Smooth muscle cell of the brain vasculature (primary cell): ENCODE data around the gene TPP2.

ENCODE experiments used
- DNase-seq: peaks from one replicate; pipeline ENCODE4 v3.0.0-alpha.2; 2012; ENCODE audit warnings: low read depth, low spot score

TPP2 gene

DNA sequence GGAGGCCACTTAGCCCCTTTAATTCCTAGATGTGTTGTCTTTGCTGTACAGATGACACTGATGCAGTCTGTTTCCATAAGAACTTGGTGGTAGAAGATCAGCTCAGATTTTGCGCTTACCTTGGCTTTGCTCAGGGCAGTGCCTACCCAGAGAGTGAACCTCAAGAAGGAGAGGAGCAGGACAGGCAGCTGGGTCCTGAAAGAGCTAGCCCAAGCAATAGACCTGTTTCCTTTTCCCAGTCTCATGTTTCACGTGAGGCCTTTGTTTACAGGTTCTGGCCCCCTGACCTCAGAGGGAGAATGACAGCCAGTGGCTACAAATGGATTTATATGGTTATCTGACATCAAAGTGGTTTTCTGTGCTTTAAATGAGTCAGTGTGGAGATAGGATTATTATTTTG lies 58.0 kb downstream of the TPP2 start:
- no peak for DNase-seq

DNA sequence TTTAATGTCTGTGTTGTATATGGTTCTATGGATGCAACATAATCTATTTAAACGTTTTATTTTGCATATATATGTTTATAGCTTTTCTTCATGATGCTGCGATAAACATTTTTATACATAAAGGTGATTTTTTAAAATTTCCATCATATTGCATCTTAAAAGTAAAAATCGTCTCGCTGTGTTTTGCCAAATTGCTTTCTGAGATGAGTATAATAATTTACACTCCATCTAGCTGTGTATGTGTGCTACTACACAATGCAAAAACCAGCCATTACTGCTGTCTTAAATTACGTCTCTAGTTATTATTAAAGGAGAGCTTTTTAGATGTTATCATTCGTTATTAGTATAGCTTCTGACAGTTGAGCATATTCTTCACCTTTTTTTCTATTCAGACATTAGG lies 60.8 kb downstream of the TPP2 start:
- no peak for DNase-seq

- DNase-seq = no peak
These were observed 61.9 kb downstream of the TPP2 start for GRCh38 chr13:102658660-102659059.

GRCh38 chr13:102659168-102659713 lies 62.5 kb downstream of the TPP2 start:
- DNase-seq = no peak

- no peak for DNase-seq
These were observed 70.2 kb downstream of the TPP2 start for GRCh38 chr13:102667023-102667422.

GRCh38 chr13:102667911-102668310 lies 71.1 kb downstream of the TPP2 start:
- DNase-seq = no peak

- DNase-seq = no peak
These were observed 73.3 kb downstream of the TPP2 start for GRCh38 chr13:102670130-102670529.

- DNase-seq = no peak
These were observed 78.3 kb downstream of the TPP2 start for GRCh38 chr13:102675115-102675514.

DNA sequence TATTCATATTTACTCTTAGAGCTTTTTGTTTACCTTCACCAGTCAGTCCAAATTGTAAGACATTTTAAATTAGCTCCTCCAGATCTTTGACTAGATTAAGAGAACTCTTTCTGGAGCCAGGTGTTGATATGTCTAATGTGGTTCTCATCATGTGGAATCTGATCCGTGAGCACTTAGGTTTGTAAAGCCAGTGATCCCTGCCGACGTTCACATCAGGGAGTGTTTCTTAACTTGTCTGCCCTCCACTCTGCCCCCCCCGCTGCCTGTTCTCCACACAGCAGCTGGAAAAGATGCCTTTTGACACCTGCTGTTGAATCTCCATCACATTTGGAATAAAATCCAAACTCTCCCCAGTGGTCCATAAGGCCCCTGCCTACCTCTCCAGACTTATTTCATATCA lies 80.3 kb downstream of the TPP2 start:
- no peak for DNase-seq

DNA sequence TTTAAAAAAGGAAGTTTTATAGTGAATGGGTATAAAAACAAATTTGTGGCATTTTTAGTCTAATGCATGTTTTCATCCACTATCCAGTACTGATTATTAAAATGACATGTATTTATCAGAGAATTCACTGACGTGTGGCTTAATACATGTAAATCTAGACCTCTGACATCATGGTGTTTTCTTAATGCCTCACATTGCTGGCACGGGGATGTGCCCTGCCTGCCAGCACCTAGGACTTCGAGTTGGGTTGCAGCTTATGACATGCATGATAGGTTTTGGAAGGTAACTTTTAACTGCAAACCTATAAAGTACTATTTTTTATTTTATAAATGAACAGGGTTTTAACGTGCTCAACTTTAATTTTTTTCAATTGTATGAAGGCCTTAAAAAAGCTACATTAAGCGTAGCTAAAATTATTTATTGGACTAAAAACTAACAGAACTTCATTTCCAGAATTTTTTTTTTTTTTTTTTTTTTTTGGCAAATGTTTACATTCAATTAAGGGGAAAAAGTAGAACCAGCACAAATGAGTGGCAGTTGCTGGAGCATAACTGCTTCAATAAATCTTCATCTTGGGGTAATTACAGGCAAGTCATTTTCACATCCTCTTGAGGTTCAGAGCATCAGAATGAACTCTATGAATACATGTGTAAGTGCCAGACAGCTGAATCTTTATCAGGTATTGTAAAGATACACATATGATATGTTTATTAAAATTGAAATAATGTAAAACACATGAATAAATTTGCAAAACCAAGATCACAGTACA lies 81.7 kb downstream of the TPP2 start:
- DNase-seq = no peak

DNA sequence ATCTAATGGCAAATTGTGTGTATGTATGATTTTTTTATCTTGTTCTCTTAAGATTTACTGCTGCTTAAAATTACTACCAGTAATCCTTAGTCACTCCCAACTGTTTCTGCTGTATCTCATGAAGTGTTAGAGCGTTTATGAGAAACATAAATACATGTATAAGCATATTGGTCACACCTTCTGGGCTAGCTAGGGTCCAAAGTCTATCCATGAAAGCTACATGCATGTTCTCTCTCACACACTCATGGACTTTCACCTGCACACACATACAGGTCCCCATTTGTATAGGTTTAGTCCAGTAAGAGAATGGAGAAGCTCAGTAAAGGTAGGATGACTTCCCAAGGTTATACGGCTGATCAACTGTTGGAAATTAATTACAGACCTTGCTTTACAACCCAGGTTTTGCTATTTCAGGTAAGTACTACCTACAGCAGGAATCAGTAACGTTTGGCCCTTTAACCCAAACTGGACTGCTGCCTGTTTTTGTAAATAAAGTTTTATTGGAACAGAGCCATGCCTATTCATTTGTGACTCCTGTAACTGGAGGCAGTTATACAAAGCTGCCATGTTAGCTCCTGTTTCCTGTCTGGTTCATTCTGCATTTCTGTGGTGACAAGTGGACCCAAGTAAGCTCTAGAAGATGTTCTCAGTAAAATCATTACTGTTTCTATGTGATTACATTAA lies 82.8 kb downstream of the TPP2 start:
- no peak for DNase-seq

DNA sequence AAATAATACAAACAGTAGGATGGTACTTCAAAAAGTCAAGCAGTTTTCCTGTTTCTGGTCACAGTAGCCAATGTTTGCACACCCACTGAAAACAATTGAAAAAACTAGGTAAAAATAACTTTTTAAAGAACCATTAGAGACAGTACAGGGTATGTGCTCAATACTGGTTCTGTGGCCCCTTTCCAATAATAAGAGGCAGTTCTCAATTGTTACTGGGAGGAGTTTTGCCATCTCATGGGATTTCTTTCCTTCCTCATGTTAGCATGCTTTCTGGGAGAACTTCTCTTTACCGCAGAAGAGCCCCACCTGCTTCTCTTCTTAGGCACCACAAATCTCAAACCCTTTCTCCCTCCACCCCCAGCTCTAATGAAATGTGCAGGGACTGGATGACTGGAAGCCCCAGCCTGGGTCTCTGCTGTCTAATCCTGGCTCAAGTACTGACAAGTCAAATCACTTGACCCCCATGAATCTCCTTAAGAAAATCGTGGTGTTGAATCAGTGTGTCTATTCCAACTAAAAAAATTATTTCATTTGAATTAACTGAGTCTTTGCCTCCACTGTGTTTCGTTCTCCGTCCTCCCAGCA lies 83.4 kb downstream of the TPP2 start:
- DNase-seq = no peak

DNA sequence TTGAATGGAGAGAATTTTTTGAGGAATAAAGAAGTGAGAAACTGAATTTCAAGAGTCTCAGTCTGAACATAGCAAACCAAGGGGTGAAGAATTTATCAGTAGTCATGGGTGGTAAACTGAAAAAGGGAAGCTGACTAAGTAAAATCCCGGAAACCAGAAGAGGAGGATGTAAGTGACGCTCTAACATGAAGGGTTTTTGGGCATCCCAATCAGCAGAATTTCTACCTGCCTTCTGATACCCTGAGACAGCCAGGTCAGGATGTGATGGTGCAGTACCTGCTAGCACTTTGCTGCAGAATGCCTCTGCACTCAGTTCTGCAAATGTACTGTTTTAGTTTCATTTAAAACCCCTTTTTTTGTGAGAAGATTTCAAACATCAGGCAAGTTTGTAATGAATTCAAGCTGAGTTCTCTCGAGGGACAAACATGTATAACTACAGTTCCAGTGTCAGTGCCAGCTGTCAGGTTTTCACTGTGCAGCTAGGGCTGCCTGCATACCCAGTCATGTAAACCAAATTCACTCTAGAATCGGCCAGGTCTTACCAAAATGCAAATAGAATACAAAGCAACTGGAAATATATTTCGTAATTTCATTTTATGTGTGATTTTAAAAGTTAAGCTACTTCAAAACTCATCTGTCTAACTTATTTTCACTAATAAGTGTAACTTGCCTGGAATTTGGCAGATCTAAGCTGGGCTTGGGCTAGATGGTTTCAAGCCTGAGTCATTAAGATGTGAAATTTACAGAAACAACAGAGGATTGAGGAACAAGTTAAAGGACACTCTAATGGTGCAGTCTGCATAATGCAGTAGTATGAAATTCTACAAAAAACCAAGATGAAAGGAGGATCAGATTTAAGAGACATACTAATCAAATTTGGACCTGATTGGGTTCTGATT lies 84.3 kb downstream of the TPP2 start:
- no peak for DNase-seq

DNA sequence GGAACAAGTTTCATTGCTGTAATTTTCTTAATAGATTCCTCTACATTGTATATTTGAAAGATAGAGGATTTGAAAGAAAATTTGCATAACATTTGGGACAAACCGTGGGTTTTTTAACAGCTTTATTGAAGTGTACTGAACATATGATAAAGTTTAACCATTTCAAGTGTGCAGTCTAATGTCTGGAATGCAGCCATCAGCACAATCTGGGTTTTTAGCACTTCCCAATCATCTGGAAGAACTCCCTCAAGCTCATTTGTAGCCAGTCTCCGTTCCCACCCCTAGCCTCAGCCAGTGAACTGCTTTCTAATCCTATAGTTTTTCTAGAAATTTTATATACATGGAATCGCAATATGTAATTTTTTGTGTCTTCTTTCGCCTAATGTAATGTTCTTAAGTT lies 85.4 kb downstream of the TPP2 start:
- DNase-seq = no peak

DNA sequence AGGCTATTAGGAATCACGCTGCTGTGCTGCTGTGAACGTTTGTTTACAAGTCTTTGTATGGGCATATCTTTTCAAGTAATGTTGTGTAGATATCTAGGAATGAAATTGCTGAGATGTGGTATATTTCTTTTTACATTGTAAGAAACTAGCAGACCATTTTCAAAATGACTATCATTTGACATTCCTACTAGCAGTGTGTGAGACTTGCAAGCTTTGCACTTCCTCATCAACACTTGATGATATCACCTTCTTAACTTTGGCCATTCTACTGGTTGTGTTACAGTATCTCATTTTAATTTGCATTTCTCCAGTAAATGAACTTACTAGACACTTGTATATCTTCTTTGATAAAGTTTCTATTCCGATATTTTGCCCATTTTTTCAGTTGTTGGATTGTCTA lies 85.9 kb downstream of the TPP2 start:
- no peak for DNase-seq

DNA sequence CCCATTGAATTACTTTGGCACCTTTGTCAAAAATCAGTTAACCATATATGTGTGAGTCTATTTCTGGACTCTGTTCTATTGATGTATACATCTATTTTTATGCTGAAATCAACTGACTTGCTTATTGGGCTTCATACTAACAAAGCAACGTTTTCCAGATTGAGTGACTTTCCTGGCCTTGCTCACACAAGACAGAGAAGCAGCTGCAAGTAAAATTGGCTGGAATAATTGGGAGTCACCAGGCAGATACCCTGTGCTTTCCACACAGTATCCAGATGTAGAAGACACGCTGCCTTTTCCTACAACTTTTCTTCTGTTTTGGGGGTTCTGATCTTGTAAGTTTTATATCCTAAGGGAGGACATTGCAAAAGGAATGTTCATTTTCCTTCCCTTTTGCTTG lies 86.9 kb downstream of the TPP2 start:
- no peak for DNase-seq

DNA sequence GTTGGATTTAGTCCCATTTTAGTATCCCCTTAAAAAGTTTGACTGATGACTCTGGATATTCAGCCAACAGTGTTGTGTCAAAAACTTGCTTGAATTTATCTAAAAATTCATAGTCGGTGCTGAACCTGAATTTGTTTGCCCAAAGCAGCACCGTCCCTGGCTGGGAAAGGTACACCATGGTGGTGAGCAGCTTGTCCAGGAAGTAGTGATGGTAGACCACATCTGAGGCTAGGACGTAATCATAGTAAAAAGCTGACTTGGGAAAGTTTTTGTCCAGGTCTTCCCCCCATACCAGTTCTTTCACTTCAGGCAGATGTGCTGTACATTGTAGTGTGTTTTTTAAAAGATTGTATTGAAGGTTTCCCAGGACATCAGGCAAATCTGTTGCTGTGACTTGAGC lies 89.2 kb downstream of the TPP2 start:
- no peak for DNase-seq

- DNase-seq = no peak
These were observed 90.7 kb downstream of the TPP2 start for GRCh38 chr13:102687520-102687919.

GRCh38 chr13:102688306-102688973 lies 91.7 kb downstream of the TPP2 start:
- no peak for DNase-seq

DNA sequence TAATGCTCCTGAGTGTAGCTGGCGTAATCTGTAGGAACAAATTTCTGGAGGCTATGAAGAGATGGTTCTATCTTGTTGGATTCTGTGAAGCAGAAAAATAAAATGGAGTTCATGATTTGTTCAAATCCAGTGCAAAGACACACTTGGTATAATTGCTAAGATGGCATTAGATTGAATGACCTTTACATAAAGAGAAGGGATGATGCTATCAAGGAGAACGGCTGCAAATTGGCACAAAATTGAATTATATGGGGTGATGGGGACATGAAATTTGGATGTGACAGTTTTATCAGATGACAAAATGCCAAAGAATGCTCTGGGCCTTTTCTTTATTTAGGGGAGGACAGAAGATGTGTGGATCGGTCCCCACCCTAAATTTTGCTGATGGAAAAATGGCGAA lies 94.1 kb downstream of the TPP2 start:
- DNase-seq = no peak

DNA sequence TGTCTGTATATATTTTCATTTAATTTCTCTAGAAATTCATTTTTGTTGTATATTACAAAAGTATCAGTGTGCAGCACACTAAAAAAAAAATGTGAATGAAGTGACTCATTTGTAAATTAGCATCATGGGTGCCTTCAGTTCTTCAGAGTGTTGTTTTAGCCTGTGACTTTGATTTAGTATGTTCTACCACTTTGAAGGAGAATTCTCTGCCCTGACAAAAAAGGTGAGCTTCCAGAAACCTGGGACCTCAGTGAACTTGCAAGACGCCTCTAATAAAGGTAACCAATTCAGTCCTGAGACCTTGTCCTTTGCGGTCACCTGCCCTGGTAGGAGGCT lies 95.7 kb downstream of the TPP2 start:
- DNase-seq = no peak
